ENCODE measurements around the gene PPP2R5A. TPM values are rescaled to one million over a fixed set of nuclear protein-coding genes. Genes with fewer than 3 reads are reported as not detected.

The PPP2R5A gene
- total RNA-seq: 38.3 TPM

DNA sequence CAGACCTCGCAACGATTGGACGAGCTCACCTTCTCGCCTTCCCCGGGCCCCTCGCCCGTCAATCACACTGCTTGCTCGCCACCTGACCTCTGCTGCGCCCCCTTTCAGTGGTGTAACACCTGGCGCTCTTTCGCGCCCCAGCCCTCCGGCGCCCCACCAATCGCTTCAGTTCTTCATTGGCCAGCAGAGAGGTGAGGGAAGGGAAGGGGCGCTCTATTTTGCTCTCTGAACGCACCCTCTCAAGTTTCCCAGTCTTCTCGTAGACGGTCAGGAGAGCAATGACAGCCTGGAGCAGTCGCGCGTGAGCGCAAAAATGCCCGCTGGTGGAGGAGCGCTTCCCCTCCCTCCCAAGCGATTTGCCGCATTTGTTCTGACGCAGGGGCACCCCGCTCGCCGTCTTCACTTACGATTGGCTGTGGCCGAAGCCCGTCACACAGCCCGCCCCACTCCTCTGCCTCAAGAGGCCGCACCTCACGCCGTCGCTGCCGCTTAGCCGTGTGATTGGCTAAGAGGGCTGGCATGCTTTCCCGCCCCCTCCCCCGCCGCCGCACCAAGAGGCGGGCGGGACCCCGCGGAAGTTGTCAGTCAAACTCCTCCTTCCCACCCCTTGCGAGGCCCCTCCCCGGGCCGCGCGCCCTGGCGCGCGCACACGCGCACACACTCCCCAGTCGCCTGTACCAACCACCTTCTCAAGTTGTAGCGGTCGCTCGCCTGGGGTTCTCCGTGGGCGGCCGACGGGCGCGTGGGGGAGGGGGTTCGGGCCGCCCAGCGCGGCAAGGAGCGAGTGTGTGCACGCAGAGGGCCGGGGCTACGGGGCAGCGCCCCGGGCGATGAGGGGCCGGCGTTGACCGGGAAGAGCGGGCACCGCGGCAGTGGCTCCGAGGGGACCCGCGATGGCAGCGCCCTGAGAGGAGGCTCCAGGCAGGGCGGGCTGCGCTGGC is at the start of gene PPP2R5A:
Gene PPP2R5A (plus strand): TSS at position 667 of the 941 bp plus-strand sequence. CDS start 701 bp downstream, outside the sequence.
- DNase-seq: peak; percentile 99

DNA sequence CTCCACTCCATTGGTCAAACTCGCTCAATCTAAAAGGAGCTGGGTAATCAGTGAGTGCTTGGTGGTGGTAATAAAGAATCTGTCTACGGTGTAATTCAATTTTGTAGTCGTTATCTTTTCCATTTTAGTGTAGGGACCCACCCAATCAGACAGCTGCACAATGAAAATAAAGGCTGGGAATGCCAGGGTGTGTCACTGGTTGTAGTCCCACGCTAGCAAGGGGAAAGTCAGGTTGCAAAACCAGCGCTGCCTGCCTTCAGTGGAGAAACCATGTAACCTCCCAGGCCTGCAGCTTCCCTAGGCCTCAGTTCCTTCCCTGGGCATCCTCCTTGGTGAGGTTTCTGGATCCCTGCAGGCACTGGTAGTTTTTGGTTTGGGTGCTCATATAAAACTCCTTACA is 49.4 kb upstream of the PPP2R5A start:
- DNase-seq: no peak

DNA sequence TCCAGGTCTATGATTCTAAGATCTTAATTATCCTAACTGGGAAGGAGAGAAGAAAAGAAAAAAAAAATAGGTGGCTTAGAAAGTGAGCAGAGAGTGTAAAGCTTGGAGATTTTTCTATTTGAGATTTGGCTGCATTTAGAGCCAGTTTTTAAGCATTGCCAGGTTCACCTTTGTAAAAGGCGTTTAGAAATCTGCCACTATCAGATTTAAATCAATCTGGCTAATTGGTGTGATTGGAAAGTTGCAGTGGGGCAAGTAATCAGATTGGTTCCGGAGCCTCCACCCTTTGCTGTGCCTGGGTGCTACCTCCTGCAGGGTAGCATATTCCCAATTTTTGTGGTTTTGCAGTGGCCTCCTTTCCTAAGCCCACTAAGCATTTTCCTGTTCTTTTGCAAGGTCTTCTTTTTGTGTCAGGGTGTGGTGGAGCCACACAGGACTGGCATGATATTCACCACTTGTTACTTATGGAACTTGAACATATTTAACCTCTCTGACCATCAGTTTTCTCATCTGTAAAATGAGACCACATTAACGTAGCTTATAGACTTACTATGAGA is 48.5 kb upstream of the PPP2R5A start:
- no peak for DNase-seq

DNA sequence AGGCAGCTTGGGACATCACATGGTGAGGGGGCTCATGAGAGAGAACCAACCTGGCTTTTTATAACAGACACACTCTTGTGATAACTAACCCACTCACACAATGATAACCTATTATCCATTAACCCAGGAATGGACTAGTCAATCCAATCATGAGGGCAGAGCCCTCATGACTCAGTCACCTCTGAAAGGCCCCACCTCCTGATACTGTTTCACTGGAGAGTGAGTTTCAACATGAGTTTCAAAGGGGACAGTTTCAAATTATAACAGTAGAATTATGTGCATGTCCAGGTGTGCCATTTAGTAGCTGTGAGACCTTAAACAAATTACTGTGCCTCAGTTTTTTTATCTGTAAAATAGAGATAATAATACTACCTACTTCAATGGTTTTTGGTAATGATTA is 47.6 kb upstream of the PPP2R5A start:
- no peak for DNase-seq

DNA sequence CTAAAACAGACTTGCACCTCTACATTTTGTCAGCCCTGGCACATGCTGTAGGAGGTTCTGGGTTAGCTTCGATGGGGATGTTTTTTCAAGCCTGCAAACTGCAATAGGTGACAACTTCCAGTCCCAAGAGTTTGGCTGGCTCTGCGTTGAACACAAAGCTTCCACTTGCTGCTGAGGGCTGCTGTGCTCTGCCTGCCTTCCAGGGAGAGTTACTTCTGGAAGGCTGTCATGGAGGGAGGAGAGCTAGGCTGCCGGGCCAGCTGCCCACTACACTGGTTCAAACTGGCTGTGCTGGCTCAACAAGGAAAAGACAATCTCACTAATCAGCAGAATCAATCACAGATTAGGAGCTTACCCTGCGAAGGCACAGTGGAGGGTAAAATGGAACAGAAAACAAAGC is 46.7 kb upstream of the PPP2R5A start:
- DNase-seq: no peak

DNA sequence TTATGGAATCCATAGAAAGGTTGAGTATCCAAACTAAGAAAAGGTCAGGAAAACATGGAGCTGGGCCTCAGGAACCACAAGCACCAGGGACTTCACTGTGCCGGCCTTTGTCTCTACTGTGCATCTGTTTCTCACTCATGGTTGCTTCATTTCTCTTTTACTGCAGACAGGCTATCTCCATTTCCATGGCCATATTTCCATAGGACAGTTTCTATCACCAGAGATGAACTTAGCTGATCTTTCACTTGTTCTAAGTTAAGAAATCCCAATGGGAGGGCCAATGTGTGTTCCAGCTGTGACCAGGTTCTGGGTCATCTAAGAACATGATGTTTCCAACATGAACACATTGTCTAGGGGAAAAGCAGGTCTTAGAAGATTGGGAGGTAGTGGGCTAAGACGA is 43.7 kb upstream of the PPP2R5A start:
- DNase-seq: no peak

DNA sequence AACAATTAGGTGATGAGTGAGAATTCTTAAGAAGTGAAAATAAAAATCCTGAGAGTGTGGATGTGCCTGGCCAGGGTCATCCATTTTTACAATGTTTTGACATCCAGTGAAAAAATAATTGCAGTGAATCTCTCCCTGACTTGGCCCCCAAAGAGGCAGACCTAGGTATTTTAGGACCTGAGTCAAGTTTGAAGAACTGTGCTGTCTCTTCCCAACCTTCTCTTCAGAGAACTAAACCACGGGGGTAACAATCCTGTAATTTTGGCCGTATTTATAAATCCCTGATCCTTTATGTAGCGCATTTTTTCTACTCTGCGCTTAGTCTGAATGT is 43.3 kb upstream of the PPP2R5A start:
- no peak for DNase-seq

DNA sequence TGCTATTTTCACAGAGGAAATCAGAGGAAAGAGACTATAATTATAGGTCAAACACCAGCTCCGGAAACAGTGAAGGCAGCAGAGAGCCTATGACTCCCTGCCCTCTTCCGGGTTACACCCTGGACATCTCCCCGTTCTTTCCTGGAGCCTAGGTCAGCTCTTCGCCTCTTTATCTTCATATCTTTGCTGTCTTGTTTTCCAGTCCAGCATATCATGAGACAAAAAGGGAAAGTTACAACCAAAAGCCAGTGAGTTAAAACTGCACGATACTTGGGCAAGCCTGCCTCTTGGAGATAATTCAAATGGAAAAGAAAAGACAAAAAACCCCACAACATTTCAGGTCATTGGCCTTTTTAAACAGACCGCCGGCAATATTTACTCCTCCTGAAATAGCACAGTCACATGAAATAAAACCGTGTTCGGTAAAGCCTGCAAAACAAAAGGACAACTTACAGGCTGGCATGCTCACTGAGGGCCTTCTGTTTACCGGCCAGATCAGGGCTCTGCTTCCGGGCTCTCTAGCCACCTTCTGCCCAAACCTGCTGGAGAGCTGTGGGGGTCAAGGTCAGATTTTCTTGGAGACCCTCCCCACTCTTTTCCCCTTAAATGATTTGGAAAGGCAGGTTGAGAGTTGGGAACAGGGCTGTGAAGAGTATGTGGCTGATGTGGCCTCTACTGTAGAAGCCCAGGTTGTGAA is 42.8 kb upstream of the PPP2R5A start:
- DNase-seq: no peak

DNA sequence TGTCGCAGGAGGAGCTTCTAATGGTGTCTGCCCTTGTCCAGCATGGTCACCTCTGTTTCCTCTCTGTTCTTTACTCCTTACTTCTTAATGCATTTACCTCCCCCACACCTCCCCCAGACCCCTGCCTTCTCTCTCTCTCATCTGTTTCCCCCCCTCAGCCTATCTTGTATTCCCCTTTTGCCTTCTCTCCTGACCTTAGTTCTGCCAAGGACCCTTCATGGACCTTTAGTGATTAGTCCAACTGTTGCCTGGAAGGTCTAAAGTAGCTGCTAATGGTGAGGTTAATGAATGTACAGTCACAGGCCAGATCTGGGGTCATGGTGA is 42.3 kb upstream of the PPP2R5A start:
- no peak for DNase-seq

DNA sequence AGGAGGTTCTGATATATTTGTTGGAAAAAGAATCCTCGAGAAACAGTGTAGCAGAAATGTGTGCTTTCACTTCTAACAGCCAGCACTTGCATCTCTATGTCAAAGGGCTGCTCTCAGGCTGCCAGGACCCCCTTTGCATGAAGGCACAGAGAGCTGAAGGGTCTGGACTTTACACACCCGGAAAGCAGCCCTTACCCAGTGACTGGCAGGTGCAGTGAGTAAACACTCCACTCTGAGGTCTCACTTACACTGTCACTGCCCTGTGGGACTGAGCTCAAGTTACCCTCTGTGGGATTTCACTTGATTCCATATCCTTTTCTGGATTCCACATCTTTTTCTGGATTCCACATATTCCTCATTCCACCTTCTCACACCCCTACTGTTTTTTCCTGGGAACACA is 40.8 kb upstream of the PPP2R5A start:
- DNase-seq: no peak

DNA sequence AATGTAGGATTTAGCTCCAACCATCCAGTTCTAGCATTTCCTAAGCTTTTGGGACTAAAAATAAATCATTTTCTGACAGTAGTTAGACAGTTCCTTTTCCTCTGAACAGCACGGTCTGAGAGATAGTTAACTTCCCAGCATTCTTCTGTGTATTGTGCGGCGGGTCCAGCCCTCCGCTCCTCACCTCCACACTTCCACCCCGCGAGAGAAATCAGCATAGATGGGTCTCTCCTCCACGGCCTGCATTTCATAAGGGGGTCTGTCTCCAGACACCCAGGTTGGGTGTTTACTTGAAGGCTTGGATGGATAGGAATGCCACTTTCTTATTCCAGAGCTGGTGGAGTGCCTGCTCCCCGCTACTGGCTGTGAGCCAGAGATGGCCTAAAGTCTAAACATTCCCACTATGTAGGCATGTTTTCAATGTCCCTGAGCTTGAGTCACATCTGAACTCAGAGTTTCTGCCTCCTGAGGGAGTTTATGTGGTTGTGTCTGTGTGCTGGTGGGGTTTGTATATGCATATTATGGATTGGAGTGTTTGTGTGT is 38.0 kb upstream of the PPP2R5A start:
- no peak for DNase-seq

DNA sequence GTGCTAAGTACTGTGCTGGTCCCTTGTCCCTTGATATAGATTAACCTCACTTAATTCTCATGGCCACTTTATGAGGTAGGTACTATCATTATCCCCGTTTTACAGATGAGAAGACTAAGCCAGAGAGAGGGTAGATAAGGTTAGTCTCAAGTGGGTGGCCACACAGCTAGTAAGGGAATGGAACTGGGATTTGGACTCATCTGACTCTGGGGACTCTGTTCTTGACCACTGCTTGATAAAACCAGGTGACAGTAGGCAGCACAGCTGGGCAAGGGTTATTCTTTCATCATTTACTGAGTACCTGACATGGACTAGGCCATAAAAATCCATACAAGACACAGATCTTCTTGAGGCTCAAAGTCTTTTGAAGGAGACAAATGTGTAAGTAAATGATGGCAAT is 37.2 kb upstream of the PPP2R5A start:
- DNase-seq: no peak

DNA sequence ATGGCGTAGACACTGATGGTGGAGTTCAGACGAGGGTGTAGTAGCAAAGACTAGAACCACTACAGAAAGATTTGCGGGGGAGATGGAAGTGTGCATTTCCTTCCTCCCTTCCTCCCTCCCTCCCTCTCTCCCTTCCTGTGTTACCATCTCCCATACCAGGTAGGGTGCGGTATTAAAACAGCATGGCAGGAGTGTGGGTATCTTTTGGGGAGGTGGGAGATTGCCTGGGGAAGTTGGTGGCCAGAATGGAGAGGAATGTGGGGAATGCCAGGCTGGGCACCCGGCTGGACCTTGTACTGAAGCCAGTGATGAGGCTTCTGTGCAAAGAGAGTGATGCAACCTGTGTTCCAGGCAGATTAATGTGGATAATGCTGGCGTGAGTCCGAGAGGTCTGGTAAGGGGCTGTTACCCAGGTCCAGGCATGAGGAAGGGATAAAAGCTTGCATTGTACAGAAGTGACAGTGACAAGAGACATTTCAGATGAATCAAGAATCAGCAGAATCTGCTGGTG is 30.3 kb upstream of the PPP2R5A start:
- no peak for DNase-seq

DNA sequence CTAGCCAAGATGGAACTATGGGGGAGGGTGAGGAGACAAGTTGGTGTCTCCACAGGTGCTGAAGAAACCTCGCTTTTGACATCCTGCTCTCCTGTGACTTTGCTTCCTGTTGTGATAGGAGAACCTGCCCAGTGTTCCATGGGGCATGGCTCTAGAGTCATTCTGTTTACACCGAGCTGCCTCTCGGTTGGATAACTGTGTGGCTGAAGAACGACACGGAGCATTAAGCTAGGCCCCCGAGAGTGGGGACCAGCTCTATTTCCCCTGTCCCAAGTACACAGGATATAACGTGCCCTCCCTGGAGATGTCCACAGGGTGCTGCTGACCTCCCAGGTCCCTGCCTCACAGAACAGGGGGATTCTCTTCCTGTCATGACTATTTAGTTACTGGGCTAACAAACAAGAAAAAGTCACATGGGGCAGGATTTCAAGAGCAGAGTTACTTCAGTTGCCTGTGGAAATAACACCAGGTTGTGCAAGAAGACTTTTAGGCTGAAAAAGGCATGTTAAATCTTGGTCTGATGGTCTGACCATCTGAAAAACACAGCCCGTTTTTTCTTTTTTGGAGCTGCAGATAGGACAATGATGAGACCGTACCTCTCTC is 29.4 kb upstream of the PPP2R5A start:
- DNase-seq: no peak

DNA sequence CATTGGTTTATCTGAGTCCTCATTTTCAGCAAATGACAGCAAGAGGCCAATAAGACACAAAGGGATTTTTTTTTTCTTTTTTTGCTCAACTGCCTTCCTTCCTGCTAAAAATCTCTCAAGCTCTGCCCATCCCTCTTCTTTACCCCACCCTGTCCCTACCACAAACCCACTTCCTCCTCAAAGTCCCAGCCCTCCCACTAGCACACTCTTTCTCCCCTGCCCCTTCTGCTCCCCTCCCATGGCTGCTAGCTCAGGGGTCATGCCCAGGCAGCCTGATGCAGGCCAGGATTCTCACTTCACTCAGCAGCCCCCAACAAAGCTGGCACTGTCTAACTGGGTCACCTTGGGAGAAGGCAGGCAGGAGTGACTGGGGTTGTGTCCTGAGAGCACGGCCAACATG is 28.8 kb upstream of the PPP2R5A start:
- no peak for DNase-seq

DNA sequence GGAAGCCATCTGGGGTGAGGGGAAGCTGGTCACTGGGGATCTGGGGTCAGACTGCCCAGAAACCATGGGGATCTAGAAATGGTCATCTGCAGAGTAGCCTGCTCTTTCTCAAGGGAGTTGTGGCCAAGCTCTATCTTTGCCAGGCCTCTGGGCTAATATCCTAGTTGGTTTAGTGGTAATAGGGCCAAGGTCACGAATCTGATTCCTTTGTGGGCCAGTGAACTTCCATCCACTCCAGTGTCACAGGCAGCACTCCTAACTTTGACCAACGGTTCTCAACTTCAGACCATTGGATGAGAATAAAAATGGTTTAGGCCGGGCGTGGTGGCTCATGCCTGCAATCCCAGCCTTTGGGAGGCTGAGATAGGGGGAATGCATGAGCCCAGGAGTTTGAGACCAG is 28.1 kb upstream of the PPP2R5A start:
- DNase-seq: no peak

DNA sequence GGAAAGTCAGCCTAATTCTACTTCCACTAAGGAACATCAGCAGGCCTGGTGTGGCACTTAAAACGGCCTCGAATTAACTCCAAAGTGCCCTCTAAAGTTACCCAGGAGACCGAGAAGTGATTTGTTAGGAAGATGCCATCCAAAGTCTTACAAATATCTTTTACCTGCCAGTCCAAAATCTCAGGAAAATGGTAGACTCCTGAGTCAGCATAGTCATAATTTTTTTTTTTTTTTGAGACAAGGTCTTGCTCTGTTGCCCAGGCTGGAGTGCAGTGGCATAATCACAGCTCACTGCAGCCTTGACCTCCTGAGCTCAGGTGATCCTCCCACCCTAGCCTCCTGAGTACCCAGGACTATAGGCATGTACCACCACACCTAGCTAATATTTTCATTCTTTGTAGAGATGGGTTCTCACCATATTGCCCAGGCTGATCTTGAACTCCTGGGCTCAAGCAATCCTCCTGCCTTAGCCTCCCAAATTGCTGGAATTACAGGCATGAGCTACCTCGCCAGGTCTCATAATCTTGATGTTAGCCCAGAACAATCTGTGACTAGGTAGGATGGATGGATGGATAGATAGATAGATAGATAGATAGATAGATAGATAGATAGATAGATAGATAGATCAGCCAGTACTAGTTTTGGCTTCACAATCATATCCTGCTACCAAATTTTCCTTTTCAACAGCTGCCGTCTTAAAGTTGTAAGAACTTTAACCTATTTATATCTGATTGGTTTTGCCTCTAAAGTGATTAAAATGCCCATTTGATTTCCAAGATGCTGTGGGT is 25.3 kb upstream of the PPP2R5A start:
- no peak for DNase-seq

DNA sequence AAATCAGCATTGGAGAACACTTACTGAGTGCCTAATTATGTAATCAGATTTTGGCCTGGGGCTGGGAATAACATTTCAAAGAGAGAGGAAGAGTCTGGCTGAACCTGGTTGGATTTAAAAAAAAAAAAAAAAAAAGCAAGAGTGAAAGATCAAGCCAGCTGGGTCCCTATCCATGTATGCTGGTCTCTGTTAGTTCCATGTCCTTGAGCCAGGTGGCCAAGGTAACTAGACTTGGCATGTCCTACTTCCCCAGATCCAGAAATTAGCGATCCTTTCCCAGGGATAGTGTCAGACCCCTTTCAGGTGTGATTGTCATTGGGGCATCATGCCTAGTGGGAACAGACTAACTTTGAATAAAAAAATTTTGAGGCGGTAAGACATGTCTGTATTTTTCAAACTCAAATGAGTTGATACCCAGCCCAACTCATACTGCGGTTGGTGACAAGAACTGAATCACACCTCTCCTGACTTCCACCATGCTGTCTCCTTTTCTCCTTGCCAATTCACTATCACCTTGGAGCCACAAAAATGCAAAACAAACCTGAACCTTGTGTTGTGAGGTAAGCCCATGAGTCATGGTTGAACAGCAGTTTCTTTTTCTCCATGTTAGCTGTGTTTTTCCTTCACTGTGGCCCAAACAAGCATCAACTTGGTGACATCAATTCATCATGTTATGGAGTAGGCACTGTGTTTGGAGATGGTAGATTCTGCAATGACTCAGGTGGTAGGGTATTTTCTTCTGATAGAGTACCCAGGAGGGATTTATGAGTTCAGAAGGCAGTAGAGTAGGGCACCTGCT is 24.5 kb upstream of the PPP2R5A start:
- no peak for DNase-seq

DNA sequence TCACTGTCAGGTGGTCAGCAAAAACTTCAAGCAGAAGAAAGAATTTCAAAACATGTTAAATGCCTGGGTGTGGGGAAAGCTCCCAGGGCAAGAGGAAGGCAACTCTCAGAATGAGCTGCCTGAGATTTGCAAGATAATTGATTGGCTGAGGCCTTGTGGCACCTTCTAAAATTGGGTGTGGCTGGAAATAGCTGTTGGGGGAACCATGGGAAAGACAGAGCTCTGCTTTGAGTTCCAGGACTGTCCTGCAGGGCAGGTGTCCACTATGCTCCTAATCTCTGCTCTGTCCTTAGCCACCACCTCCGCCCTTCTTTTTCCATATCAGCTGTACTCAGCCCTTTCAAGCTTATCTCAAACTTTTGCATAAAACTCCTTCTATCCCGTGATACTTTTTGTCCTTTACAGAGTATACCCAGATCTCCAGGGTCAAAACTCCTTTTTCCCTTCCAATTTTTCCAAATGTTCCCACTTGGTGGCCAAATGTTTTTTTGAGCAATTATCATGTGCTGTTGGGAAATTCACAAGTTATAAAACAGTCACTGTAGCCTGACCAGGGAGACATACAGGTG is 23.8 kb upstream of the PPP2R5A start:
- DNase-seq: no peak

DNA sequence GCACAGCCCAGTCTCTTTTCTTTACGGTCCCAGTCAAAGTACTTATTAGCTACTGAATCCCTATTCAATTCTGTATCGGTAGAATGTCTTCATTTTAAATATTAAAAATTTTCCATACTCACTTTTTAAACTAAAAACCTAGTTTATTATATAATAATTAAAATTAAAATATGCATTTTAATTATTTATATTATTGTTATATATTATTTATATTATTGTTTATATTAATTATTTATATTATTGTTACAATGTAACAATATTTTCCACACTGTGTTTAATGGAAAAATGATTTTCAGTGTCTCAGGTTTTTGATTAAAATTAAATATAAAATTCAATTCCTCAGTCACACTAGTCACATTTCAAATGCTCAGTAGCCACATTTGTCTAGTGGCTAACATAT is 18.2 kb upstream of the PPP2R5A start:
- DNase-seq: no peak

DNA sequence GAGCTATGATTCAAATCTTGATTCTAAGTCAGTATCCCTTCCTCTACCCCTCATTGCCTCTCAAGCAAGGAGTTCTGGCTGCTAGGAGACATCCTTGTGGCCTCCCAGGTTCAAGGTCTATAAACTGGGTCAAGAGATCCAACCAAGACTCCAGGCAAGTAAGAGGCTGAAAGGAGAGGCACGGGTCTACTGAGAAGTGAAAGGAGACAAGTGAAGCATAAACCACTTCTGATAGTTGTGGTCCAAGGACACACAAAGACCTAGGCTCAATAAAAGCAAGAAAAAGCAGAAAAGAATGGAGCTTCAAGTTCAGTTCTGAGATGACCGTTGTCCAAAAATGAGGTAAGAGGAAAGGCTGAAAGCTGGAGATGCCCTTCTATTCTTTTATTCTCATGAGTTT is 17.8 kb upstream of the PPP2R5A start:
- no peak for DNase-seq
